HEK293 (cell line): Measurements from ENCODE around the gene ACBD3.

ENCODE experiments used
- CTCF ChIA-PET: fragments of 350-600 bp; formaldehyde crosslinking; extraction: SDS; loops from one replicate; lab custom pipeline; 2021; ENCODE audit warnings: antibody characterized with exemption; lab: Yijun Ruan, JAX
- POLR2A ChIA-PET: fragments of 300-600 bp; formaldehyde crosslinking; extraction: SDS; loops from one replicate; lab custom pipeline; 2020; ENCODE audit warnings: antibody characterized with exemption, inconsistent platforms; lab: Yijun Ruan, JAX
- H3K27ac ChIP-seq: fragments of 200-500 bp; sonication (Bioruptor generic); 2 replicates; pipeline ENCODE4 v1.5.1; 2014; ENCODE audit warnings: low read depth, low read length, control low read depth, inconsistent platforms; ENCODE audit errors: extremely low read depth
- H3K36me3 ChIP-seq, 2 experiments: fragments of 200-500 bp in 1 of 2; sonication (Bioruptor generic) in 1 of 2; 1 replicate in 1 of 2; 2 replicates in 1 of 2; pipeline ENCODE4 v1.5.1; 2014 to 2017; ENCODE audit warnings: inconsistent platforms in 2 of 2, low read length in 2 of 2; ENCODE audit not compliant: control insufficient read depth in 2 of 2, insufficient read depth in 1 of 2
- H3K4me1 ChIP-seq: fragments of 200-500 bp; sonication (Bioruptor generic); 2 replicates; pipeline ENCODE4 v1.5.1; 2014; ENCODE audit warnings: mild to moderate bottlenecking, low read length, inconsistent platforms; ENCODE audit not compliant: control insufficient read depth, insufficient read depth
- H3K4me3 ChIP-seq: 2 replicates; pipeline ENCODE4 v1.5.1; 2011; ENCODE audit warnings: low read depth, mild to moderate bottlenecking, control low read depth, low read length, moderate library complexity
- H3K9me3 ChIP-seq: fragments of 200-500 bp; sonication (Bioruptor generic); 2 replicates; pipeline ENCODE4 v1.5.1; 2014; ENCODE audit warnings: low read depth, low read length, inconsistent platforms; ENCODE audit not compliant: control insufficient read depth, insufficient read depth
- IKZF3 ChIP-seq: fragments of 450-650 bp; IDR thresholded peaks from 2 replicates; pipeline ENCODE4 v1.5.0; 2018; ENCODE audit warnings: missing biosample characterization, mild to moderate bottlenecking, missing genetic modification characterization, moderate library complexity
- KLF1 ChIP-seq: fragments of 450-650 bp; formaldehyde crosslinking; IDR thresholded peaks from 2 replicates; pipeline ENCODE4 v1.5.1; 2016; ENCODE audit warnings: missing biosample characterization, missing genetic modification characterization
- KLF7 ChIP-seq: fragments of 450-650 bp; formaldehyde crosslinking; IDR thresholded peaks from 2 replicates; pipeline ENCODE4 v1.5.1; 2016; ENCODE audit warnings: missing biosample characterization, missing genetic modification characterization, borderline replicate concordance
- YY1 ChIP-seq: fragments of 450-650 bp; formaldehyde crosslinking; IDR thresholded peaks from 2 replicates; pipeline ENCODE4 v1.5.1; 2018; ENCODE audit warnings: missing biosample characterization, missing genetic modification characterization
- ZBTB21 ChIP-seq: fragments of 450-650 bp; formaldehyde crosslinking; IDR thresholded peaks from 2 replicates; pipeline ENCODE4 v1.5.1; 2017; ENCODE audit warnings: missing biosample characterization, missing genetic modification characterization
- ZFP41 ChIP-seq: fragments of 450-650 bp; formaldehyde crosslinking; IDR thresholded peaks from 2 replicates; pipeline ENCODE4 v1.5.1; 2016; ENCODE audit warnings: missing biosample characterization, missing genetic modification characterization, borderline replicate concordance
- ZNF140 ChIP-seq: fragments of 450-650 bp; formaldehyde crosslinking; IDR thresholded peaks from 2 replicates; pipeline ENCODE4 v1.5.1; 2016; ENCODE audit warnings: missing biosample characterization, missing genetic modification characterization
- ZNF184 ChIP-seq: fragments of 450-650 bp; IDR thresholded peaks from 2 replicates; pipeline ENCODE4 v1.5.1; 2018; ENCODE audit warnings: missing biosample characterization, mild to moderate bottlenecking, missing genetic modification characterization
- ZNF221 ChIP-seq: fragments of 450-650 bp; formaldehyde crosslinking; IDR thresholded peaks from 2 replicates; pipeline ENCODE4 v1.5.1; 2017; ENCODE audit warnings: missing biosample characterization, missing genetic modification characterization, borderline replicate concordance
- ZNF274 ChIP-seq, 2 experiments: fragments of 200-500 bp in 1 of 2; fragments of 450-650 bp in 1 of 2; sonication (Bioruptor generic) in 1 of 2; formaldehyde crosslinking in 1 of 2; IDR thresholded peaks; 2 replicates each; pipeline versions ENCODE4 v1.5.1 to v1.6.1; 2014 to 2016; ENCODE audit warnings: borderline replicate concordance in 1 of 2, inconsistent platforms in 1 of 2, low read length in 1 of 2, missing biosample characterization in 1 of 2, missing genetic modification characterization in 1 of 2
- ZNF341 ChIP-seq: fragments of 450-650 bp; formaldehyde crosslinking; IDR thresholded peaks from 2 replicates; pipeline ENCODE4; 2016; ENCODE audit warnings: low read depth, missing biosample characterization, missing genetic modification characterization
- ZNF530 ChIP-seq: fragments of 450-650 bp; formaldehyde crosslinking; IDR thresholded peaks from 2 replicates; pipeline ENCODE4 v1.5.1; 2016; ENCODE audit warnings: low read depth, missing biosample characterization, missing genetic modification characterization
- ZNF629 ChIP-seq: fragments of 450-650 bp; formaldehyde crosslinking; IDR thresholded peaks from 2 replicates; pipeline ENCODE4 v1.5.1; 2017; ENCODE audit warnings: missing biosample characterization, missing genetic modification characterization
- ZNF654 ChIP-seq: fragments of 450-650 bp; formaldehyde crosslinking; IDR thresholded peaks from 2 replicates; pipeline ENCODE4 v1.5.1; 2016; ENCODE audit warnings: low read depth, missing biosample characterization, missing genetic modification characterization
- ZNF701 ChIP-seq: fragments of 450-650 bp; formaldehyde crosslinking; IDR thresholded peaks from 2 replicates; pipeline ENCODE4 v1.5.1; 2016; ENCODE audit warnings: missing biosample characterization, missing genetic modification characterization
- ZNF707 ChIP-seq: fragments of 450-650 bp; formaldehyde crosslinking; IDR thresholded peaks from 2 replicates; pipeline ENCODE4 v1.5.1; 2016; ENCODE audit warnings: missing biosample characterization, missing genetic modification characterization
- ZNF768 ChIP-seq: fragments of 450-650 bp; formaldehyde crosslinking; IDR thresholded peaks from 2 replicates; pipeline ENCODE4 v1.5.1; 2018; ENCODE audit warnings: missing biosample characterization, mild to moderate bottlenecking, missing genetic modification characterization
- ZNF830 ChIP-seq: fragments of 450-650 bp; IDR thresholded peaks from 2 replicates; pipeline ENCODE4 v1.5.0; 2018; ENCODE audit warnings: missing biosample characterization, missing genetic modification characterization, low read depth, mild to moderate bottlenecking, moderate library complexity
- ZSCAN16 ChIP-seq: fragments of 450-650 bp; formaldehyde crosslinking; IDR thresholded peaks from 2 replicates; pipeline ENCODE4 v1.5.1; 2016; ENCODE audit warnings: missing biosample characterization, missing genetic modification characterization
- TF ChIP-seq, protein P1 (sequence below): fragments of 450-650 bp; formaldehyde crosslinking; IDR thresholded peaks from 2 replicates; pipeline ENCODE4 v1.5.1; 2016; ENCODE audit warnings: missing biosample characterization, missing genetic modification characterization
- TF ChIP-seq, protein P2 (sequence below): fragments of 450-650 bp; formaldehyde crosslinking; IDR thresholded peaks from 2 replicates; pipeline ENCODE4 v1.5.1; 2016; ENCODE audit warnings: missing biosample characterization, missing genetic modification characterization, borderline replicate concordance
- TF ChIP-seq, protein P3 (sequence below): fragments of 450-650 bp; formaldehyde crosslinking; conservative IDR thresholded peaks from 2 replicates; pipeline ENCODE4 v1.5.1; 2016; ENCODE audit warnings: low read depth, missing biosample characterization, missing genetic modification characterization
- TF ChIP-seq, protein P4 (sequence below): fragments of 450-650 bp; formaldehyde crosslinking; IDR thresholded peaks from 2 replicates; pipeline ENCODE4 v1.5.1; 2016; ENCODE audit warnings: missing biosample characterization, missing genetic modification characterization

The ACBD3 gene

DNA sequence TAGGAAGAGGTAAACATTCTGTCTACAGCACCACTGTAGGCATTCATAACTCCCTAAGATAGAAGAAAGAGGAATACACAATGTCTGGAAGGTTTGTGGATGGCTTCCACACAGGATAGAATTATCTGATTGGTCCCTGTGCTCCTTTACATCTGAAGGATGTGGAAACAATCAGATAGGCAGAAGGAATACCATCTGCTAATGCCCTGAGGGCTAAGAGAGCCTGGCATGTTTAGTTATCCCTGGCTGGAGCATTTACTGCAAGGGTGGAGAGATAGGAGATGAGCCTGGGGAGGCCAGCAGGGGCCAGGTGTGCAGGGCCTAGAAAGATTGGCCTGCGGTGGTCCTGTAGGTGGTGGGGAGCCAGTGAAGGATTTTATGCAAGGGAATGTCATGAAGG, 8.6 kb upstream of the ACBD3 start (continued):
- no peak for TF ChIP-seq ZNF221
- TF ChIP-seq ZNF701 (tag by site-specific recombination), result no peak

DNA sequence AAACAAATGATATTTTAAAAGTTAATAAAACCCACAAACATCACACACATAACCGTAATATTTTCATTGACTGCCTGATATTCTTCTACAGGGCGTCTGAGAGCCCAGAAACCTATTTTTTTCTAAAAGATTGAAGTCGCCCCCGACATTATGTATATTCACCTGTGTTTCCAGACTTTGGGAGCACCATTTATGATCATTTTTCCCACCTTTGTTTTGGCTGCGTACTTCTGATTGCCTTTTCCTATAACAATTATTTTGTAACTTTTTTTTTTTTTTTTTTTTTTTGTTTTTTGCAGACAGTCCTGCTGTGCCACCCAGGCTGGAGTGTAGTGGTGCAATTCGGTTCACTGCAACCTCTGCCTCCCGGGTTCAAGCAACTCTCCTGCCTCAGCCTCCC, 839 bp upstream of the ACBD3 start:
- ChIA-PET POLR2A (no interaction called here), CTCF (interaction anchor here (0.7 to 1.1 kb wide), 5 partner anchors 10 to 146 kb away, joined by 3 read pairs; no protein-coding TSS in a partner anchor)
- peak overlapping the region; percentile 74 for H3K4me3 ChIP-seq
- no peaks in the 10 kb centered on the region for H3K9me3 ChIP-seq
- H3K4me1 ChIP-seq, result peaks cover 10% of the 10 kb centered on the region
- peak overlapping the region; percentile 93; the same call in 1 of the 2 replicates for H3K27ac ChIP-seq
- no peak for TF ChIP-seq ZNF629 (tag by site-specific recombination)
- TF ChIP-seq ZNF701 (tag by site-specific recombination), result no peak
- TF ChIP-seq ZNF530 (tag by site-specific recombination), result no peak
- TF ChIP-seq, protein P1, sequence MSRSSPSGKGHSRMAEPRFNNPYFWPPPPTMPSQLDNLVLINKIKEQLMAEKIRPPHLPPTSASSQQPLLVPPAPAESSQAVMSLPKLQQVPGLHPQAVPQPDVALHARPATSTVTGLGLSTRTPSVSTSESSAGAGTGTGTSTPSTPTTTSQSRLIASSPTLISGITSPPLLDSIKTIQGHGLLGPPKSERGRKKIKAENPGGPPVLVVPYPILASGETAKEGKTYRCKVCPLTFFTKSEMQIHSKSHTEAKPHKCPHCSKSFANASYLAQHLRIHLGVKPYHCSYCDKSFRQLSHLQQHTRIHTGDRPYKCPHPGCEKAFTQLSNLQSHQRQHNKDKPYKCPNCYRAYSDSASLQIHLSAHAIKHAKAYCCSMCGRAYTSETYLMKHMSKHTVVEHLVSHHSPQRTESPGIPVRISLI (tag by site-specific recombination), result peak; percentile 87
- TF ChIP-seq ZFP41 (tag by site-specific recombination), result no peak
- TF ChIP-seq ZSCAN16 (tag by site-specific recombination), result no peak
- peaks cover 7 to 17% of the 10 kb centered on the region in 2 experiments; a peak in 2 of 3 replicates for H3K36me3 ChIP-seq

DNA sequence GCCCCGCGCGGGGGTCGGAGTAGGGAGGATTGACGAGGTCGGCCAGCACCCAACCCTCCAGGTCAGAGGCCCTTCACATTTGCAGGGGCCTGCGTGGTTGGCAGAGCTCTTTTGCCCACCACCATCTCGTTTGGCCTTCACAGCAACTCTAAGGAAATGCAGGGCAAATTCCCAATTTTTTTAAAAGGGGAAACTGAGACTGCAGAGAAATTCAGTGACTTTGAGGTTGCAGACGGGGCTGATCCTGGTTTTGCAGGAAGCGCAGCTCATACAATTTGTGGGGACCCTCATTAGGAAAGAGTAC, 430 bp upstream of the ACBD3 start:
- peak overlapping the region; percentile 93; the same call in 1 of the 2 replicates for H3K27ac ChIP-seq
- ChIA-PET CTCF (interaction anchor here (0.7 to 1.1 kb wide), 5 partner anchors 9 to 146 kb away, joined by 3 read pairs; no protein-coding TSS in a partner anchor), POLR2A (interaction anchor here (0.6 kb wide), 2 partner anchors 23 to 40 kb away, joined by 3 read pairs; no protein-coding TSS in a partner anchor)
- H3K9me3 ChIP-seq, result no peaks in the 10 kb centered on the region
- peaks cover 7 to 18% of the 10 kb centered on the region in 2 experiments; a peak in 2 of 3 replicates for H3K36me3 ChIP-seq
- H3K4me1 ChIP-seq, result peaks cover 13% of the 10 kb centered on the region
- H3K4me3 ChIP-seq, result peak overlapping the region; percentile 74
- TF ChIP-seq ZNF274 (IDR thresholded peaks at IDR 0.05; ENCODE audit: low read length) (no peak), ZNF274 (tag by site-specific recombination; IDR thresholded peaks at IDR 0.05; ENCODE audit: borderline replicate concordance) (no peak), KLF1 (tag by site-specific recombination) (no peak), ZFP41 (tag by site-specific recombination) (no peak), ZNF341 (tag by site-specific recombination) (0 out of 2 replicates have a peak, but pooled peaks have one; percentile 7), ZNF184 (no peak), IKZF3 (tag by site-specific recombination) (0 out of 2 replicates have a peak, but pooled peaks have one; percentile 8), ZNF140 (tag by site-specific recombination) (no peak), ZNF654 (tag by site-specific recombination) (no peak), KLF7 (peak; percentile 16; the same call in 1 of the 2 replicates), ZBTB21 (no peak), ZNF707 (no peak), ZNF768 (tag by site-specific recombination) (no peak), YY1 (tag by site-specific recombination) (no peak), ZNF830 (tag by site-specific recombination) (no peak)
- TF ChIP-seq, protein P2, sequence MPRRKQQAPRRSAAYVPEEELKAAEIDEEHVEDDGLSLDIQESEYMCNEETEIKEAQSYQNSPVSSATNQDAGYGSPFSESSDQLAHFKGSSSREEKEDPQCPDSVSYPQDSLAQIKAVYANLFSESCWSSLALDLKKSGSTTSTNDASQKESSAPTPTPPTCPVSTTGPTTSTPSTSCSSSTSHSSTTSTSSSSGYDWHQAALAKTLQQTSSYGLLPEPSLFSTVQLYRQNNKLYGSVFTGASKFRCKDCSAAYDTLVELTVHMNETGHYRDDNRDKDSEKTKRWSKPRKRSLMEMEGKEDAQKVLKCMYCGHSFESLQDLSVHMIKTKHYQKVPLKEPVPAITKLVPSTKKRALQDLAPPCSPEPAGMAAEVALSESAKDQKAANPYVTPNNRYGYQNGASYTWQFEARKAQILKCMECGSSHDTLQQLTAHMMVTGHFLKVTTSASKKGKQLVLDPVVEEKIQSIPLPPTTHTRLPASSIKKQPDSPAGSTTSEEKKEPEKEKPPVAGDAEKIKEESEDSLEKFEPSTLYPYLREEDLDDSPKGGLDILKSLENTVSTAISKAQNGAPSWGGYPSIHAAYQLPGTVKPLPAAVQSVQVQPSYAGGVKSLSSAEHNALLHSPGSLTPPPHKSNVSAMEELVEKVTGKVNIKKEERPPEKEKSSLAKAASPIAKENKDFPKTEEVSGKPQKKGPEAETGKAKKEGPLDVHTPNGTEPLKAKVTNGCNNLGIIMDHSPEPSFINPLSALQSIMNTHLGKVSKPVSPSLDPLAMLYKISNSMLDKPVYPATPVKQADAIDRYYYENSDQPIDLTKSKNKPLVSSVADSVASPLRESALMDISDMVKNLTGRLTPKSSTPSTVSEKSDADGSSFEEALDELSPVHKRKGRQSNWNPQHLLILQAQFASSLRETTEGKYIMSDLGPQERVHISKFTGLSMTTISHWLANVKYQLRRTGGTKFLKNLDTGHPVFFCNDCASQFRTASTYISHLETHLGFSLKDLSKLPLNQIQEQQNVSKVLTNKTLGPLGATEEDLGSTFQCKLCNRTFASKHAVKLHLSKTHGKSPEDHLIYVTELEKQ (tag by site-specific recombination), result no peak
- TF ChIP-seq, protein P3, sequence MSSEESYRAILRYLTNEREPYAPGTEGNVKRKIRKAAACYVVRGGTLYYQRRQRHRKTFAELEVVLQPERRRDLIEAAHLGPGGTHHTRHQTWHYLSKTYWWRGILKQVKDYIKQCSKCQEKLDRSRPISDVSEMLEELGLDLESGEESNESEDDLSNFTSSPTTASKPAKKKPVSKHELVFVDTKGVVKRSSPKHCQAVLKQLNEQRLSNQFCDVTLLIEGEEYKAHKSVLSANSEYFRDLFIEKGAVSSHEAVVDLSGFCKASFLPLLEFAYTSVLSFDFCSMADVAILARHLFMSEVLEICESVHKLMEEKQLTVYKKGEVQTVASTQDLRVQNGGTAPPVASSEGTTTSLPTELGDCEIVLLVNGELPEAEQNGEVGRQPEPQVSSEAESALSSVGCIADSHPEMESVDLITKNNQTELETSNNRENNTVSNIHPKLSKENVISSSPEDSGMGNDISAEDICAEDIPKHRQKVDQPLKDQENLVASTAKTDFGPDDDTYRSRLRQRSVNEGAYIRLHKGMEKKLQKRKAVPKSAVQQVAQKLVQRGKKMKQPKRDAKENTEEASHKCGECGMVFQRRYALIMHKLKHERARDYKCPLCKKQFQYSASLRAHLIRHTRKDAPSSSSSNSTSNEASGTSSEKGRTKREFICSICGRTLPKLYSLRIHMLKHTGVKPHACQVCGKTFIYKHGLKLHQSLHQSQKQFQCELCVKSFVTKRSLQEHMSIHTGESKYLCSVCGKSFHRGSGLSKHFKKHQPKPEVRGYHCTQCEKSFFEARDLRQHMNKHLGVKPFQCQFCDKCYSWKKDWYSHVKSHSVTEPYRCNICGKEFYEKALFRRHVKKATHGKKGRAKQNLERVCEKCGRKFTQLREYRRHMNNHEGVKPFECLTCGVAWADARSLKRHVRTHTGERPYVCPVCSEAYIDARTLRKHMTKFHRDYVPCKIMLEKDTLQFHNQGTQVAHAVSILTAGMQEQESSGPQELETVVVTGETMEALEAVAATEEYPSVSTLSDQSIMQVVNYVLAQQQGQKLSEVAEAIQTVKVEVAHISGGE (tag by site-specific recombination), result no peak
- TF ChIP-seq, protein P4, sequence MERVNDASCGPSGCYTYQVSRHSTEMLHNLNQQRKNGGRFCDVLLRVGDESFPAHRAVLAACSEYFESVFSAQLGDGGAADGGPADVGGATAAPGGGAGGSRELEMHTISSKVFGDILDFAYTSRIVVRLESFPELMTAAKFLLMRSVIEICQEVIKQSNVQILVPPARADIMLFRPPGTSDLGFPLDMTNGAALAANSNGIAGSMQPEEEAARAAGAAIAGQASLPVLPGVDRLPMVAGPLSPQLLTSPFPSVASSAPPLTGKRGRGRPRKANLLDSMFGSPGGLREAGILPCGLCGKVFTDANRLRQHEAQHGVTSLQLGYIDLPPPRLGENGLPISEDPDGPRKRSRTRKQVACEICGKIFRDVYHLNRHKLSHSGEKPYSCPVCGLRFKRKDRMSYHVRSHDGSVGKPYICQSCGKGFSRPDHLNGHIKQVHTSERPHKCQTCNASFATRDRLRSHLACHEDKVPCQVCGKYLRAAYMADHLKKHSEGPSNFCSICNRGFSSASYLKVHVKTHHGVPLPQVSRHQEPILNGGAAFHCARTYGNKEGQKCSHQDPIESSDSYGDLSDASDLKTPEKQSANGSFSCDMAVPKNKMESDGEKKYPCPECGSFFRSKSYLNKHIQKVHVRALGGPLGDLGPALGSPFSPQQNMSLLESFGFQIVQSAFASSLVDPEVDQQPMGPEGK (tag by site-specific recombination), result no peak; the same call in 1 of the 2 replicates
